GM18498 (cell line): ENCODE measurements around the gene BICRA.
"Not testable (repeated sequence)": the region's sequence is repeated elsewhere in the genome, so short reads cannot be mapped to it uniquely, and the experiment has no call there.

Experiments used
- ATAC-seq: cut with Tn5 transposase; IDR thresholded peaks from one replicate; pipeline ENCODE4 v1.9.1; 2021; ENCODE audit warnings: mild to moderate bottlenecking, moderate library complexity; ENCODE audit not compliant: unreplicated experiment

BICRA gene

GRCh38 chr19:47740866-47741519 is 132.1 kb downstream of the BICRA start:
- ATAC-seq, result no peak

- ATAC-seq, result no peak
Measured at GRCh38 chr19:47741544-47742140, 132.7 kb downstream of the BICRA start.

GRCh38 chr19:47742634-47743033 is 133.7 kb downstream of the BICRA start:
- no peak for ATAC-seq

GRCh38 chr19:47745010-47745901 is 136.3 kb downstream of the BICRA start, which contains the start of gene NOP53:
TSS of gene NOP53 (plus strand) at chr19:47745546. CDS start at chr19:47745560, 14 bp downstream.
- peak; percentile 76 for ATAC-seq

GRCh38 chr19:47746129-47746528 is 137.2 kb downstream of the BICRA start:
- not testable (repeated sequence) for ATAC-seq

- no peak for ATAC-seq
Measured at GRCh38 chr19:47749326-47749725, 140.4 kb downstream of the BICRA start.

GRCh38 chr19:47750752-47751151 is 141.8 kb downstream of the BICRA start:
- no peak for ATAC-seq

GRCh38 chr19:47752440-47753211 is 143.7 kb downstream of the BICRA start:
- ATAC-seq, result no peak
